ENCODE data around the gene WNT5B.

GRCh38 chr12:1688086-1688710 is 59.2 kb downstream of the WNT5B start:
- TF ChIP-seq CTCF (IDR thresholded peaks at IDR 0.05) (no peak), POLR2A (IDR thresholded peaks at IDR 0.05) (no peak)

All from esophagus squamous epithelium (tissue), 4 donors.